HG03565 (cell line): ENCODE data around the gene SERGEF.

ENCODE experiments used
- ATAC-seq: cut with Tn5 transposase; IDR thresholded peaks from one replicate; pipeline ENCODE4 v1.9.1; 2021; ENCODE audit warnings: mild to moderate bottlenecking, moderate library complexity; ENCODE audit not compliant: unreplicated experiment

Gene SERGEF

GRCh38 chr11:17740649-17741235, 272.1 kb downstream of the SERGEF start:
- no peak for ATAC-seq

- ATAC-seq, result no peak
Observed at GRCh38 chr11:17739945-17740338, 272.9 kb downstream of the SERGEF start.

GRCh38 chr11:17738151-17738973, 274.5 kb downstream of the SERGEF start:
- no peak for ATAC-seq
